ENCODE data around the gene CACNB2. TPM values are rescaled to one million over a fixed set of nuclear protein-coding genes. Genes with fewer than 3 reads are reported as not detected.

CACNB2 gene
- total RNA-seq, 1 donor from 2014 or later, result 0.43 TPM

GRCh38 chr10:18325410-18325809, 185.2 kb downstream of the CACNB2 start:
- H3K36me3 Mint-ChIP-seq (ENCODE audit: unreplicated experiment), result no peaks in the 10 kb centered on the region
- no peak overlapping the region for H3K4me3 Mint-ChIP-seq (ENCODE audit: unreplicated experiment)
- no peaks in the 10 kb centered on the region for H3K4me1 Mint-ChIP-seq (ENCODE audit: unreplicated experiment)
- peaks cover 6% of the 10 kb centered on the region for H3K27me3 Mint-ChIP-seq (ENCODE audit: unreplicated experiment)
- H3K27ac Mint-ChIP-seq (ENCODE audit: unreplicated experiment), result no peak overlapping the region
- no peaks in the 10 kb centered on the region for H3K9me3 Mint-ChIP-seq (ENCODE audit: unreplicated experiment)
- TF ChIP-seq CTCF (IDR thresholded peaks at IDR 0.05), result no peak
- DNase-seq (ENCODE audit: extremely low spot score, unreplicated experiment), result no peak

- no peak for TF ChIP-seq CTCF (IDR thresholded peaks at IDR 0.05)
- H3K27ac Mint-ChIP-seq (ENCODE audit: unreplicated experiment), result no peak overlapping the region
- H3K27me3 Mint-ChIP-seq (ENCODE audit: unreplicated experiment), result peaks cover 5% of the 10 kb centered on the region
- H3K4me1 Mint-ChIP-seq (ENCODE audit: unreplicated experiment), result no peaks in the 10 kb centered on the region
- H3K36me3 Mint-ChIP-seq (ENCODE audit: unreplicated experiment), result no peaks in the 10 kb centered on the region
- no peaks in the 10 kb centered on the region for H3K9me3 Mint-ChIP-seq (ENCODE audit: unreplicated experiment)
- H3K4me3 Mint-ChIP-seq (ENCODE audit: unreplicated experiment), result no peak overlapping the region
- no peak for DNase-seq (ENCODE audit: extremely low spot score, unreplicated experiment)
These were observed 185.8 kb downstream of the CACNB2 start for GRCh38 chr10:18325889-18326531.

- TF ChIP-seq CTCF (IDR thresholded peaks at IDR 0.05), result no peak
- Mint-ChIP-seq H3K4me1 (ENCODE audit: unreplicated experiment) (no peaks in the 10 kb centered on the region), H3K27me3 (ENCODE audit: unreplicated experiment) (peaks cover 2% of the 10 kb centered on the region), H3K4me3 (ENCODE audit: unreplicated experiment) (no peak overlapping the region), H3K36me3 (ENCODE audit: unreplicated experiment) (no peaks in the 10 kb centered on the region), H3K27ac (ENCODE audit: unreplicated experiment) (no peak overlapping the region), H3K9me3 (ENCODE audit: unreplicated experiment) (no peaks in the 10 kb centered on the region)
- DNase-seq (ENCODE audit: extremely low spot score, unreplicated experiment), result no peak
These were observed 188.7 kb downstream of the CACNB2 start for GRCh38 chr10:18328941-18329340.

GRCh38 chr10:18332048-18332447, 191.8 kb downstream of the CACNB2 start:
- no peak overlapping the region for H3K27ac Mint-ChIP-seq (ENCODE audit: unreplicated experiment)
- TF ChIP-seq CTCF (IDR thresholded peaks at IDR 0.05), result no peak
- H3K4me1 Mint-ChIP-seq (ENCODE audit: unreplicated experiment), result no peaks in the 10 kb centered on the region
- H3K9me3 Mint-ChIP-seq (ENCODE audit: unreplicated experiment), result no peaks in the 10 kb centered on the region
- DNase-seq (ENCODE audit: extremely low spot score, unreplicated experiment), result no peak
- peaks cover 8% of the 10 kb centered on the region for H3K27me3 Mint-ChIP-seq (ENCODE audit: unreplicated experiment)
- H3K4me3 Mint-ChIP-seq (ENCODE audit: unreplicated experiment), result no peak overlapping the region
- H3K36me3 Mint-ChIP-seq (ENCODE audit: unreplicated experiment), result no peaks in the 10 kb centered on the region

GRCh38 chr10:18332484-18332883, 192.3 kb downstream of the CACNB2 start:
- Mint-ChIP-seq H3K27ac (ENCODE audit: unreplicated experiment) (no peak overlapping the region), H3K4me1 (ENCODE audit: unreplicated experiment) (no peaks in the 10 kb centered on the region), H3K36me3 (ENCODE audit: unreplicated experiment) (no peaks in the 10 kb centered on the region), H3K9me3 (ENCODE audit: unreplicated experiment) (no peaks in the 10 kb centered on the region), H3K4me3 (ENCODE audit: unreplicated experiment) (no peak overlapping the region), H3K27me3 (ENCODE audit: unreplicated experiment) (peaks cover 10% of the 10 kb centered on the region)
- DNase-seq (ENCODE audit: extremely low spot score, unreplicated experiment), result no peak
- TF ChIP-seq CTCF (IDR thresholded peaks at IDR 0.05), result no peak
